ENCODE measurements around the gene MAPT. TPM values are rescaled to one million over a fixed set of nuclear protein-coding genes. Genes with fewer than 3 reads are reported as not detected.

MAPT gene
- 0.18 TPM in 1 of 2 replicates, not detected in the other for total RNA-seq

DNA sequence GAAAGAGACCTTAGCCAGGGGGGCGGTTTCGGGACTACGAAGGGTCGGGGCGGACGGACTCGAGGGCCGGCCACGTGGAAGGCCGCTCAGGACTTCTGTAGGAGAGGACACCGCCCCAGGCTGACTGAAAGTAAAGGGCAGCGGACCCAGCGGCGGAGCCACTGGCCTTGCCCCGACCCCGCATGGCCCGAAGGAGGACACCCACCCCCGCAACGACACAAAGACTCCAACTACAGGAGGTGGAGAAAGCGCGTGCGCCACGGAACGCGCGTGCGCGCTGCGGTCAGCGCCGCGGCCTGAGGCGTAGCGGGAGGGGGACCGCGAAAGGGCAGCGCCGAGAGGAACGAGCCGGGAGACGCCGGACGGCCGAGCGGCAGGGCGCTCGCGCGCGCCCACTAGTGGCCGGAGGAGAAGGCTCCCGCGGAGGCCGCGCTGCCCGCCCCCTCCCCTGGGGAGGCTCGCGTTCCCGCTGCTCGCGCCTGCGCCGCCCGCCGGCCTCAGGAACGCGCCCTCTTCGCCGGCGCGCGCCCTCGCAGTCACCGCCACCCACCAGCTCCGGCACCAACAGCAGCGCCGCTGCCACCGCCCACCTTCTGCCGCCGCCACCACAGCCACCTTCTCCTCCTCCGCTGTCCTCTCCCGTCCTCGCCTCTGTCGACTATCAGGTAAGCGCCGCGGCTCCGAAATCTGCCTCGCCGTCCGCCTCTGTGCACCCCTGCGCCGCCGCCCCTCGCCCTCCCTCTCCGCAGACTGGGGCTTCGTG, at the start of gene MAPT:
Gene MAPT, plus strand, starts transcription at position 533 of the 763 bp plus-strand sequence. CDS start 67,784 bp downstream, outside the sequence.

DNA sequence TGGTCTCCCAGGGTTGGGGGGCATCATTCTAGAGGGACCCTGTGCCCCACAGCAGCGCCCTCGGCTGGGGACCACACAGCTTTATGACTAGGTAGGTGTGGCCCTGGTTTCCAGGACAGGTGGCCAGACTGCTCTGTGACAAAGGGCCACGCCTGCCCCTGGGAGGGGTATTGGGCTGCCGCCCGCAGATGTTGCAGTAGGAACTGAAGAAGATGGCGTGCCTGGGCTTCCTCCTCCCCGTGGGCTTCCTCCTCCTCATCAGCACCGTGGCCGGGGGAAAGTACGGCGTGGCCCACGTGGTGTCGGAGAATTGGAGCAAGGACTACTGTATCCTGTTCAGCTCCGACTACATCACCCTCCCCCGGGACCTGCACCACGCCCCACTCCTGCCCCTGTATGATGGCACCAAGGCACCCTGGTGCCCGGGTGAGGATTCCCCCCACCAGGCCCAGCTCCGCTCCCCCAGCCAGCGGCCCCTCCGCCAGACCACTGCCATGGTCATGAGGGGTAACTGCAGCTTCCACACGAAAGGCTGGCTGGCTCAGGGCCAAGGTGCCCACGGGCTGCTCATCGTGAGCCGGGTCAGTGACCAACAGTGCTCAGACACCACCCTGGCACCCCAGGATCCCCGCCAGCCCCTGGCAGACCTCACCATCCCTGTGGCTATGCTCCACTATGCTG, 49.5 kb upstream of the MAPT start, which contains the start of gene SPPL2C:
Gene SPPL2C, plus strand, starts transcription at position 187 of the 681 bp plus-strand sequence. Its CDS starts 26 bp downstream, at position 213.

DNA sequence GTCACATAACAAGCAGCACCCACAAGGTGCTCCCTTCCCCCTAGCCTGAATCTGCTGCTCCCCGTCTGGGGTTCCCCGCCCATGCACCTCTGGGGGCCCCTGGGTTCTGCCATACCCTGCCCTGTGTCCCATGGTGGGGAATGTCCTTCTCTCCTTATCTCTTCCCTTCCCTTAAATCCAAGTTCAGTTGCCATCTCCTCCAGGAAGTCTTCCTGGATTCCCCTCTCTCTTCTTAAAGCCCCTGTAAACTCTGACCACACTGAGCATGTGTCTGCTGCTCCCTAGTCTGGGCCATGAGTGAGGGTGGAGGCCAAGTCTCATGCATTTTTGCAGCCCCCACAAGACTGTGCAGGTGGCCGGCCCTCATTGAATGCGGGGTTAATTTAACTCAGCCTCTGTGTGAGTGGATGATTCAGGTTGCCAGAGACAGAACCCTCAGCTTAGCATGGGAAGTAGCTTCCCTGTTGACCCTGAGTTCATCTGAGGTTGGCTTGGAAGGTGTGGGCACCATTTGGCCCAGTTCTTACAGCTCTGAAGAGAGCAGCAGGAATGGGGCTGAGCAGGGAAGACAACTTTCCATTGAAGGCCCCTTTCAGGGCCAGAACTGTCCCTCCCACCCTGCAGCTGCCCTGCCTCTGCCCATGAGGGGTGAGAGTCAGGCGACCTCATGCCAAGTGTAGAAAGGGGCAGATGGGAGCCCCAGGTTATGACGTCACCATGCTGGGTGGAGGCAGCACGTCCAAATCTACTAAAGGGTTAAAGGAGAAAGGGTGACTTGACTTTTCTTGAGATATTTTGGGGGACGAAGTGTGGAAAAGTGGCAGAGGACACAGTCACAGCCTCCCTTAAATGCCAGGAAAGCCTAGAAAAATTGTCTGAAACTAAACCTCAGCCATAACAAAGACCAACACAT, 104.9 kb downstream of the MAPT start, which contains the start of gene STH:
Gene STH, plus strand, starts transcription at position 264 of the 913 bp plus-strand sequence. Its CDS starts 30 bp downstream, at position 294.

Other genes with a start within 250 kb of the MAPT start
- gene CRHR1, start 110.2 kb upstream of the MAPT start, total RNA-seq = not detected in 2 replicates
- not detected in 2 replicates for gene SPPL2C, start 49.7 kb upstream of the MAPT start, total RNA-seq
- not detected in 2 replicates for gene STH, start 104.7 kb downstream of the MAPT start, total RNA-seq

All from cardiac atrium fibroblast (primary cell).